Naive thymus-derived CD8-positive, alpha-beta T cell (primary cell): ENCODE measurements around the gene GRM5. TPM values are rescaled to one million over a fixed set of nuclear protein-coding genes. Genes with fewer than 3 reads are reported as not detected.
"Not testable (repeated sequence)": the region's sequence is repeated elsewhere in the genome, so short reads cannot be mapped to it uniquely, and the experiment has no call there.

Source experiments
- ATAC-seq, 2 donors: fragments of 150-1000 bp; cut with Tn5 transposase in 1 of 2; sonication (Bioruptor Pico), chemical (Tn5 transposase) in 1 of 2; 1 replicate in 1 of 2; 2 replicates in 1 of 2; pipeline ENCODE4 v1.10.0; 2021; ENCODE audit warnings: mild to moderate bottlenecking in 2 of 2, moderate library complexity in 2 of 2
- POLR2A ChIA-PET: fragments of 350-600 bp; sonication (Branson Sonifier 250); formaldehyde crosslinking; loops from one replicate; lab custom pipeline; 2021; ENCODE audit warnings: antibody characterized with exemption; lab: Charles Lee
- DNase-seq, 10 donors: peaks; one replicate each; pipeline versions ENCODE4 v3.0.0 to v3.0.0-alpha.2; 2020 to 2022
- H3K27ac Mint-ChIP-seq, 10 donors: one replicate each; pipeline ENCODE4 v1.8.0; 2020 to 2022; ENCODE audit warnings: mild to moderate bottlenecking in 10 of 10, mixed read lengths in 10 of 10, moderate library complexity in 4 of 10, inconsistent platforms in 1 of 10
- H3K27me3 Mint-ChIP-seq, 5 donors: one replicate each; pipeline ENCODE4 v1.8.0; 2021 to 2022; ENCODE audit warnings: mixed read lengths in 5 of 5
- H3K36me3 Mint-ChIP-seq, 3 donors: one replicate each; pipeline ENCODE4 v1.8.0; 2020 to 2022; ENCODE audit warnings: mixed read lengths in 3 of 3, mild to moderate bottlenecking in 2 of 3, inconsistent platforms in 1 of 3
- H3K4me1 Mint-ChIP-seq, 4 donors: one replicate each; pipeline ENCODE4 v1.8.0; 2021 to 2022; ENCODE audit warnings: mixed read lengths in 4 of 4
- H3K4me3 Mint-ChIP-seq, 10 donors: one replicate each; pipeline ENCODE4 v1.8.0; 2020 to 2022; ENCODE audit warnings: mild to moderate bottlenecking in 10 of 10, mixed read lengths in 10 of 10, moderate library complexity in 6 of 10, inconsistent platforms in 1 of 10
- H3K9me3 Mint-ChIP-seq, 9 donors: one replicate each; pipeline ENCODE4 v1.8.0; 2020 to 2022; ENCODE audit warnings: mixed read lengths in 9 of 9, mild to moderate bottlenecking in 3 of 9, inconsistent platforms in 1 of 9, moderate library complexity in 1 of 9
- polyA plus RNA-seq, 3 donors: library from polyadenylated mRNA; unstranded; fragments of 300-500 nt; fragmentation: Illumina TruSeq; gene quantifications; one replicate each; pipeline ENCODE4 v1.2.3, GENCODE V29; 2021
- total RNA-seq, 8 experiments: library from RNA in 2 of 8; stranded (reverse) in 2 of 8; gene quantifications; one replicate each; pipeline ENCODE4 v1.2.3 and lab custom pipeline; 2021 to 2026

Gene GRM5
- total and polyA plus RNA-seq, 5 experiments from 2014 or later, result not detected

DNA sequence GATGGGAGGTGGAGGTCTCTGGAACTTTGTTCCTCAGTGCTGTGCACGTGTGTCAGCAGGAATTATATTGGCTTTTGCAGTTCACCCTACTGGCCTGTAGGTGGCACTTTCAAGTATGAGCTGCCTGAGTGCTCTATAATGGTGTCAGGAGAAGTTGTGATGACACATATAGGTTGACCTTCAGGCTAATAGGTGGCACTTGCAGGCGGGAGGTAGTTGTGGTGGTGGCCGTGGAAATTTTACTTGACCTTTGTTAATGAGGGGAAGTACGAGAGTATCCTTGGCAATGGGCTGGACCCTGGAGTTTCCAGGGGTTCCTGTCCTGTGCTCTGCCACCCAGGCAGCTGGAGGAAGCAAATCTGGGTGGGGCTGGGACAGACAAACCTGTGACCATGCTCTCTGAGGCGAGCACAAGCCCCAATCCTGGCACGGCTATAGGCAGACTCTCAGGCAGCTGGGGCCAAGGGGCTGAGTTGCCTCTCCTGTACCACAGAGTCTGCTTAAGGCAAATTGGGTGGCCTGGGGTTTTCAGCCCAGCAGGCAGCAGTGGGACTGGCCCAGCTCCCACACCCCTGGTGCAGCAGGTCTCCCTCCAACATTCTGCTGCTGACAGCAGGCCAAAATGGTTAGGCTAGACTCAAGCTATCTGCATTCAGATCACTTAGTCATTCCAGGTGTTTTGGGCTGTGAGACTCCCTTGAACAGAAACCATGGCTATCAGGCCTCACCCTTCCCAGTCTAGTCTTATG, 580.7 kb downstream of the GRM5 start:
- POLR2A ChIA-PET, result no interaction called here
- no peaks in the 10 kb centered on the region for H3K36me3 Mint-ChIP-seq
- peaks cover 0 to 5% (median 0%) of the 10 kb centered on the region in 5 donors for H3K27me3 Mint-ChIP-seq

DNA sequence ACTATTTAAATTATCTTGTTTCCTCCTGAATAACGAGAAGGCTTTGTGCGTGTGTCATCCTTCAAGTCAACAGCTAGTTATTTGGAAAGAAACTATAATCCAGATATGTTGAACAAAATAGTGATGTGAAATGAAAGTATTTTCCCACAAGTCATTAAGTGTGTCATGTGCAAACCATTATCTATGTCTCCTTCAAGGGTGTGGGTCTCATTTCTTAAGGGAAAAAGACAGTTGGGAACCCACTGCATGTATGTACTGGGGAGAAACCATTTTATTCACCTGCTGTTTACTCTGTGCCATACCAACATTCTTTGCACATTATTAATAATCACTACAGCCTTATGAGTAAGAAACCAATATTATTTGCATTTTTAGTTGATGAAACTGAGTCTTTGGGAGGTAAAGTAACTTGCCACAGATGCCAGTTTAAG, 582.9 kb downstream of the GRM5 start:
- POLR2A ChIA-PET, result no interaction called here
- ATAC-seq, result no peak

More for the DNA sequence above, 580.7 kb downstream of the GRM5 start:
- ATAC-seq, result peak; percentile 49 to 68
- no peak overlapping the region for H3K4me3 Mint-ChIP-seq
- H3K9me3 Mint-ChIP-seq, result no peaks in the 10 kb centered on the region
- no peak overlapping the region for H3K27ac Mint-ChIP-seq
- peak in 3 of 10 donors; percentile 26 to 29 (median 26) for DNase-seq
- H3K4me1 Mint-ChIP-seq, result peaks cover 0 to 5% (median 0%) of the 10 kb centered on the region in 4 donors

GRCh38 chr11:88480223-88480622, 585.6 kb downstream of the GRM5 start:
- Mint-ChIP-seq H3K9me3 (no peaks in the 10 kb centered on the region), H3K36me3 (no peaks in the 10 kb centered on the region), H3K4me1 (peaks cover 0 to 5% (median 0%) of the 10 kb centered on the region in 4 donors), H3K27me3 (peaks cover 0 to 5% (median 0%) of the 10 kb centered on the region in 5 donors), H3K27ac (no peak overlapping the region), H3K4me3 (no peak overlapping the region)
- POLR2A ChIA-PET, result no interaction called here
- no peak for DNase-seq
- ATAC-seq, result no peak

More for the DNA sequence above, 582.9 kb downstream of the GRM5 start:
- Mint-ChIP-seq H3K36me3 (no peaks in the 10 kb centered on the region), H3K9me3 (no peaks in the 10 kb centered on the region), H3K4me1 (peaks cover 0 to 5% (median 0%) of the 10 kb centered on the region in 4 donors), H3K4me3 (no peak overlapping the region), H3K27me3 (peaks cover 0 to 5% (median 0%) of the 10 kb centered on the region in 5 donors), H3K27ac (no peak overlapping the region)
- DNase-seq, result no peak

- Mint-ChIP-seq H3K4me1 (no peaks in the 10 kb centered on the region), H3K27ac (no peak overlapping the region)
Observed at GRCh38 chr11:88478136-88478815, 587.5 kb downstream of the GRM5 start.

DNA sequence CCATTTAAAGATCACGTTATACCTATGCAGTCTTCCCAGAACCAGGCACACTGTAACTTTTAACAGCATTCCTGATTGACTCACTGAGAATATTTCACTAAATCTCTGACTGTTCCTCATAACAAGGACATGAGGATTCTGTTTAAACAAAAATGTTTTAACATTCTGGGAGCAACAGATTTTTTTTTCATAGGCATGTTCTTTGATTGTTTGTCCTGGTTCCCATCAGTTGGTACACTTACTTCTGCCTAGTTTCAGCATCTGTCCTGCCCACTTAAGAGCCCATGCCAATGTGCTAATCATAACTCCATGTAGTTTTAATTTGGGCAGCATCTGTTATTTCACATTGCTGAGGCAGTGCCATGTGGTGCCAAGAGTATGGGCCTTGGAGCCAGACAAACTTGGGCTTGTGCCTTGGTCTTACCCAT, 589.8 kb downstream of the GRM5 start:
- Mint-ChIP-seq H3K27ac (no peak overlapping the region), H3K27me3 (peaks cover 0 to 1% (median 0%) of the 10 kb centered on the region in 5 donors), H3K4me3 (no peak overlapping the region), H3K36me3 (no peaks in the 10 kb centered on the region), H3K9me3 (no peaks in the 10 kb centered on the region), H3K4me1 (no peaks in the 10 kb centered on the region)
- no peak for DNase-seq
- no peak for ATAC-seq
- POLR2A ChIA-PET, result no interaction called here

More at GRCh38 chr11:88478136-88478815, 587.5 kb downstream of the GRM5 start:
- Mint-ChIP-seq H3K27me3 (peaks cover 0 to 5% (median 0%) of the 10 kb centered on the region in 5 donors), H3K36me3 (no peaks in the 10 kb centered on the region), H3K4me3 (no peak overlapping the region), H3K9me3 (no peaks in the 10 kb centered on the region)
- POLR2A ChIA-PET, result no interaction called here
- ATAC-seq (no peak), DNase-seq (no peak)

- no peak for ATAC-seq
- POLR2A ChIA-PET, result no interaction called here
- Mint-ChIP-seq H3K4me1 (no peaks in the 10 kb centered on the region), H3K4me3 (no peak overlapping the region), H3K9me3 (no peaks in the 10 kb centered on the region), H3K36me3 (no peaks in the 10 kb centered on the region), H3K27me3 (peaks cover 0 to 1% (median 0%) of the 10 kb centered on the region in 5 donors), H3K27ac (no peak overlapping the region)
- no peak for DNase-seq
Observed at GRCh38 chr11:88474655-88475054, 591.1 kb downstream of the GRM5 start.

DNA sequence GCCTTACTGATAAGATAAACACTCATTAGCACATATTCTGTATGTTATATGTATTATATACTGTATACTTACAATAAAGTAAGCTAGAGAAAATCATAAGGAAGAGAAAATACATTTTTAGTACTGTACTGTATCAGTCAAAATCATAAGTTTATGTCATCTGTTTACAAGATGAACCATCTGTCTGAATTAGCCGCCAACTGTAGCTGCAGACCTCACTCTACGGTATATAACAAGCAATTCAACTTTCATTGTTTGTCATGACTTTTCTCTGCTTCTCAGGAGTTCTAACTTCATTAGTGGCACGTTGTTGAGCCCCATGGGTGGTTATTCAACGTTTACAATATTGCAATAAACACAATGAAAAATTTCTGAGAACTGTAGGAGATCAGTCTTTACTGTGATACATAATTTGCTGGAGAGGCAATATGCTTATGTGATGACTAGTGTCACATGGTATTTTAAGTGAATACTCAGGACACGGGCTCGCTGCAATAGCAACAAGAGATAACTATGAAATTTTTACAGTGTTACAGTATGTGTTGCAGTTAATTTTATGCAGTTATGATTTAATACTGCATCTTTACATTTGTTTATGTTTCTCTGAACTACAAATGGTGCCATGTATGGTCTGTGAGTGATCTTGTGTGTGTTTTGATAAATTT, 596.1 kb downstream of the GRM5 start:
- Mint-ChIP-seq H3K36me3 (peaks cover 0 to 7% (median 0%) of the 10 kb centered on the region in 3 donors), H3K9me3 (peaks cover 0 to 4% (median 0%) of the 10 kb centered on the region in 9 donors), H3K4me3 (no peak overlapping the region), H3K4me1 (no peaks in the 10 kb centered on the region), H3K27me3 (peaks cover 0 to 8% (median 1%) of the 10 kb centered on the region in 5 donors), H3K27ac (no peak overlapping the region)
- DNase-seq (no peak), ATAC-seq (no peak)
- POLR2A ChIA-PET, result no interaction called here

GRCh38 chr11:88464528-88464927, 601.3 kb downstream of the GRM5 start:
- no peak overlapping the region for H3K4me3 Mint-ChIP-seq
- POLR2A ChIA-PET, result no interaction called here
- H3K36me3 Mint-ChIP-seq, result peaks cover 0 to 17% (median 2%) of the 10 kb centered on the region in 3 donors
- no peak overlapping the region for H3K27ac Mint-ChIP-seq
- no peak for ATAC-seq
- no peaks in the 10 kb centered on the region for H3K4me1 Mint-ChIP-seq
- peaks cover 0 to 23% (median 14%) of the 10 kb centered on the region in 9 donors for H3K9me3 Mint-ChIP-seq
- peaks cover 0 to 8% (median 2%) of the 10 kb centered on the region in 5 donors for H3K27me3 Mint-ChIP-seq
- no peak for DNase-seq

DNA sequence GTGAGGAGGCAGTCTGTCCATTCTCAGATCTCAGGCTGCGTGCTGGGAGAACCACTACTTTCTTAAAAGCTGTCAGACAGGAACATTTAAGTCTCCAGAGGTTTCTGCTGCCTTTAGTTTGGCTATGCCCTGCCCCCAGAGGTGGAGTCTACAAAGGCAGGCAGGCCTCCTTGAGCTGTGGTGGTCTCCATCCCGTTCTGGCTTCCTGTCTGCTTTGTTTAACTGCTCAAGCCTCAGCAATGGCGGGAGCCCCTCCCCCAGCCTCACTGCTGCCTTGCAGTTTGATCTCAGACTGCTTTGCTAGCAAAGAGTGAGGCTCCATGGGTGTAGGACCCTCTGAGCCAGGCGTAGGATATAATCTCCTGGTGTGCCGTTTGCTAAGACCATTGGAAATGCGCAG, 602.5 kb downstream of the GRM5 start:
- H3K27me3 Mint-ChIP-seq, ATAC-seq, POLR2A ChIA-PET, H3K4me3 Mint-ChIP-seq, DNase-seq, H3K4me1 Mint-ChIP-seq, H3K27ac Mint-ChIP-seq: not testable (repeated sequence)
- Mint-ChIP-seq H3K36me3 (peaks cover 0 to 17% (median 2%) of the 10 kb centered on the region in 3 donors), H3K9me3 (peaks cover 0 to 24% (median 16%) of the 10 kb centered on the region in 9 donors)

- H3K27ac Mint-ChIP-seq, ATAC-seq, POLR2A ChIA-PET, H3K4me3 Mint-ChIP-seq, H3K36me3 Mint-ChIP-seq, H3K27me3 Mint-ChIP-seq, DNase-seq, H3K4me1 Mint-ChIP-seq: not testable (repeated sequence)
- peaks cover 0 to 23% (median 12%) of the 10 kb centered on the region in 9 donors for H3K9me3 Mint-ChIP-seq
Observed at GRCh38 chr11:88458047-88458446, 607.7 kb downstream of the GRM5 start.

DNA sequence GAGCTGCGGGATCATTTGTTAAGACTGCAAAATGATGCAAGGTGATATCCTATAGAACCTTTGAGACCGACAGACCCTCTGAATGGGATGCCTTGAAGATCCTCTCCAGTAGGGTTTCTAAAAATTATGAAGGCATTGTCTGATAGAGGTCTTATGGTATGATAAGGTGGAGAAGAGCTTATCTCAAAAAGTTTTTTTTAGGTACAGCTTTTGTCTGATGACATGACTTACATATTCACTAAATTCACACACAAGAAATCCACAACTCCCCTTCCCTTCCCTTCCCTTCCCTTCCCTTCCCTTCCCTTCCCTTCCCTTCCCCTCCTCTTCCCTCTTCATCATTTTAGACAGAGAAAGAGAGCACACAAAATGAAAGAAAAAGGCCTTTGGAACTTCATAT, 609.8 kb downstream of the GRM5 start:
- DNase-seq (no peak), ATAC-seq (no peak)
- Mint-ChIP-seq H3K27me3 (peaks cover 0 to 3% (median 0%) of the 10 kb centered on the region in 5 donors), H3K36me3 (no peaks in the 10 kb centered on the region), H3K27ac (no peak overlapping the region), H3K4me1 (peaks cover 0 to 1% (median 0%) of the 10 kb centered on the region in 4 donors), H3K9me3 (peaks cover 0 to 7% (median 4%) of the 10 kb centered on the region in 9 donors), H3K4me3 (no peak overlapping the region)
- POLR2A ChIA-PET, result no interaction called here

DNA sequence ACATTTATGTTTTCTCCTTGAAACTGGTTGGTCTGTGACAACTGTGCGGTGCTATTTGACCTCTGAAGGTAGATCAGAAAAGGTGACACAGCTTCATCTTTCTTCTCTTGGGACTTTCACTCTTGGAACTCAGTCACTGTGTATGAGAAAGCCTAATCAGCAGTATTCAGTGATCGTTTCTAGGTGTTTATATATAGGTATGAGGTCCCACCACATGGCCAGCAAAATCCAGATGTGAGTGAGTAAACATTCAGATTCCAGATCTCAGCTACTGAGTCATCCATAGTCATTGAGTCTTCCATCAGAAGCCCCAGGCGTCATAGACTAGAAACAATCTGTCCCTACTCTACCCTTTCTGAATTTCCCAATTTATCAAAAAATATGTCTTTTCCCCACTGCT, 610.9 kb downstream of the GRM5 start:
- Mint-ChIP-seq H3K27ac (no peak overlapping the region), H3K36me3 (no peaks in the 10 kb centered on the region), H3K4me1 (peaks cover 0 to 1% (median 0%) of the 10 kb centered on the region in 4 donors), H3K9me3 (peaks cover 0 to 7% (median 0%) of the 10 kb centered on the region in 9 donors), H3K27me3 (peaks cover 0 to 3% (median 0%) of the 10 kb centered on the region in 5 donors), H3K4me3 (no peak overlapping the region)
- DNase-seq (no peak), ATAC-seq (no peak)
- POLR2A ChIA-PET, result no interaction called here
